GM20431 (cell line): Measurements from ENCODE around the gene PCIF1.

ENCODE experiments used
- in situ Hi-C: fragments of 300-500 bp; cut with MseI, MboI; formaldehyde crosslinking; loops from one replicate; pipeline ENCODE4 v1.15.0; 2020; ENCODE audit warnings: low sequenced_read_pairs; ENCODE audit not compliant: unreplicated experiment

The PCIF1 gene

GRCh38 chr20:45902199-45902701 is 32.2 kb upstream of the PCIF1 start:
- in situ Hi-C loops = no loop called here

GRCh38 chr20:45904583-45905504 is 29.6 kb upstream of the PCIF1 start:
- in situ Hi-C loops = no loop called here

- in situ Hi-C loops = no loop called here
Observed at GRCh38 chr20:45905505-45906079, 28.9 kb upstream of the PCIF1 start.

GRCh38 chr20:45907219-45907948 is 27.1 kb upstream of the PCIF1 start:
- in situ Hi-C loops = no loop called here

GRCh38 chr20:45908084-45908483 is 26.4 kb upstream of the PCIF1 start:
- in situ Hi-C loops = no loop called here

- in situ Hi-C loops = no loop called here
Observed at GRCh38 chr20:45909336-45909808, 25.1 kb upstream of the PCIF1 start.

GRCh38 chr20:45909817-45910669 is 24.4 kb upstream of the PCIF1 start:
- in situ Hi-C loops = no loop called here

- in situ Hi-C loops = no loop called here
Observed at GRCh38 chr20:45910670-45911485, 23.6 kb upstream of the PCIF1 start.

GRCh38 chr20:45911486-45912343 is 22.8 kb upstream of the PCIF1 start, which contains the start of gene PLTP:
Gene PLTP (minus strand): TSS chr20:45912155. CDS start chr20:45911452, 703 bp downstream.
- in situ Hi-C loops = no loop called here

- in situ Hi-C loops = no loop called here
Observed at GRCh38 chr20:45912344-45912682, 22.2 kb upstream of the PCIF1 start.

- in situ Hi-C loops = no loop called here
Observed at GRCh38 chr20:45913116-45913515, 21.4 kb upstream of the PCIF1 start.

GRCh38 chr20:45917790-45918141 is 16.7 kb upstream of the PCIF1 start:
- in situ Hi-C loops = no loop called here

- in situ Hi-C loops = no loop called here
Observed at GRCh38 chr20:45918182-45918737, 16.2 kb upstream of the PCIF1 start.

GRCh38 chr20:45918779-45919537 is 15.5 kb upstream of the PCIF1 start:
- in situ Hi-C loops = no loop called here

GRCh38 chr20:45919542-45920399 is 14.7 kb upstream of the PCIF1 start:
- in situ Hi-C loops = no loop called here
